ENCODE measurements around the gene SPRED3. TPM values are rescaled to one million over a fixed set of nuclear protein-coding genes. Genes with fewer than 3 reads are reported as not detected.

SPRED3 gene
- total RNA-seq, 4 donors from 2014 or later = 0.22 to 1.1 TPM; not detected in 2

DNA sequence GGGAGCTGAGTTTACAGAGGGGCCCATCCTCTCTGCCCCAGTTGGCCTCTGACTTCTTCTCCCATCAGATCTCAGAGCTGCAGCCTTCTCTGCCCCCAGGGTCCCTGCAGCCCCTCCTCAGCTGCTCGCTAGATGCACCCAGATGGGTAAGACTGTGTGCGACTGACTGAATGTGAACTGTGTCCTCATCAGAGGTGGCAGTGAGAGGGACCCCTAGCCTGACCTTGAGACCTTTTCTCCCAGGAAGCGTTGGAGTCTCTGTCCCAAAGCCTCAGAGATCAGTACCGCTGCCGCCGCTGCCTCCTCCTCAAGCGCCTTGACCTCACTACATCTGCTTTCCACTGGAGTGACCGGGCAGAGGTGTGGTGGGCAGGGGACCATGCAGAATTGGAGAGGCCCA, 16.8 kb downstream of the SPRED3 start:
- TF ChIP-seq, protein P1, sequence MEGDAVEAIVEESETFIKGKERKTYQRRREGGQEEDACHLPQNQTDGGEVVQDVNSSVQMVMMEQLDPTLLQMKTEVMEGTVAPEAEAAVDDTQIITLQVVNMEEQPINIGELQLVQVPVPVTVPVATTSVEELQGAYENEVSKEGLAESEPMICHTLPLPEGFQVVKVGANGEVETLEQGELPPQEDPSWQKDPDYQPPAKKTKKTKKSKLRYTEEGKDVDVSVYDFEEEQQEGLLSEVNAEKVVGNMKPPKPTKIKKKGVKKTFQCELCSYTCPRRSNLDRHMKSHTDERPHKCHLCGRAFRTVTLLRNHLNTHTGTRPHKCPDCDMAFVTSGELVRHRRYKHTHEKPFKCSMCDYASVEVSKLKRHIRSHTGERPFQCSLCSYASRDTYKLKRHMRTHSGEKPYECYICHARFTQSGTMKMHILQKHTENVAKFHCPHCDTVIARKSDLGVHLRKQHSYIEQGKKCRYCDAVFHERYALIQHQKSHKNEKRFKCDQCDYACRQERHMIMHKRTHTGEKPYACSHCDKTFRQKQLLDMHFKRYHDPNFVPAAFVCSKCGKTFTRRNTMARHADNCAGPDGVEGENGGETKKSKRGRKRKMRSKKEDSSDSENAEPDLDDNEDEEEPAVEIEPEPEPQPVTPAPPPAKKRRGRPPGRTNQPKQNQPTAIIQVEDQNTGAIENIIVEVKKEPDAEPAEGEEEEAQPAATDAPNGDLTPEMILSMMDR (IDR thresholded peaks at IDR 0.05; ENCODE audit: low read depth) = no peak

DNA sequence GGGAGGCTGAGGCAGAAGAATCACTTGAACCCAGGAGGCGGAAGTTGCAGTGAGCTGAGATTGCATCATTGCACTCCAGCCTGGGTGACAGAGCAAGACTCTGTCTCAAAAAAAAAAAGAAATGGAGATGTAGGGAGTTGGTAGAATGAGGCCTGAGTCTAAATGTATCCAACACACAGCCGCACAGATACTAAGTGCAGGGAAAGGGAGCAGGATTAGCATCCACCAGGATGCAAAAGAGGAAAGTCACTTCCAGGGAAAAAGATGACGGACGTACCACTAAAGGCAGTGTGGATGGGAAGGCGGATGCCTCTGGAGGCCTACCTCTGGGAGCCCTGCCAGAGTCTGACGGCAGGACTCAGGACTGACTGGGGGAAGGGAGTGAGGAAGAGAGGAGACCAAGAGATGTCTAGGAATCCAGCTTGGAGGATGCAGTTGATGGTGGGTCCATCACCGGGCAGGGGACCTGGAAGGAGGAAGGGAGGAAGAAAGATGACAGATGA, 21.2 kb downstream of the SPRED3 start:
- TF ChIP-seq, protein P1 (IDR thresholded peaks at IDR 0.05; ENCODE audit: low read depth) = no peak

DNA sequence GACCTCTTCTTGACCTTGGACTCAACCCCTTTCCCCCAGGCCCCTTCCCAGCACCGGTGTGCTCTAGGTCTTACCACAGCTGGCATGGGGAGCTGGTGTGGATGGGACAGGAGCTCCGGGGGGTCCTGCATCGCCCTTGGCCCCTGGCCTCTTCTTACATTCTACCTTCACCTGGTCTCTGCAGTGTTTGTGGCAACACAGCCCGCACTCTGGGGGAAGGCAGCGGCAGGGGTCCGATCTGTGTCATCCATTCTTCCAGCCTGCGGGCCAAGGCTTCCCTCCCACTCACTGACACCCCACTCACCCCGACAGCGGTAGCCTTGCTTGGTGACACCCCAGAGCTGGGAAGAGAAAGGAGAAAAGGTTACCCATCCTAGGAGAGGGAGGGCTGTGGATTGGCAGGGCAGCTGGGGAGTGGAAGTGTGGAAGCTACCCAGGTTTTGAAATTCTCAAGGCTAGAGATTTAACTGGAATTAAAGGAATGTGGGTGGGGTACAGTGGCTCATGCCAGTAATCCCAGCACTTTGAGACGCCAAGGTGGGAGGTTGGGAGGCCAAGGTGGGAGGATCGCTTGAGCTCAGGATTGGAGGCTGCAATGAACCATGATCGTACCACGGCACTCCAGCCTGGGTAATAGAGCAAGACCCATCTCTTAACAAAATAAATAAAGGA, 22.7 kb downstream of the SPRED3 start:
- TF ChIP-seq, protein P1 (IDR thresholded peaks at IDR 0.05; ENCODE audit: low read depth) = no peak

DNA sequence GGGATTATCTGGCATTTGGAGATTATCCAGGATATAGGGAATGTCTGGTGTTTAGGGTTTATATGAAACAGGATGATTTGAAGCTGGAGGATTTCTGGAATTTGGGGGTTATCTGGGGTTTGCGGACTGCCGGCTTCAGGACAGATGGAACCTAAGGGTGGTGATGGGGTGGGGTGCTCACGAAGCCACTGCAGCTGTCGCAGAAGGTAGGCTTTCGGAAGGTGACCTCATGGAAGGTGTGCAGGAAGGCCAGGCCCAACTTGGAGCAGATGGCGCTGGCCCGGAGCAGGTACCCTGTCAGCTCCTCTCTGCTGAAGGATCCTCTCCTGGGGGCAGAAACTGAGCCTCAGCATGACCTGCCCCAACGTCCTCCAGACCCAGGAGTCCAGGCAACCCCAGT, 24.0 kb downstream of the SPRED3 start:
- TF ChIP-seq, protein P1 (IDR thresholded peaks at IDR 0.05; ENCODE audit: low read depth) = no peak

DNA sequence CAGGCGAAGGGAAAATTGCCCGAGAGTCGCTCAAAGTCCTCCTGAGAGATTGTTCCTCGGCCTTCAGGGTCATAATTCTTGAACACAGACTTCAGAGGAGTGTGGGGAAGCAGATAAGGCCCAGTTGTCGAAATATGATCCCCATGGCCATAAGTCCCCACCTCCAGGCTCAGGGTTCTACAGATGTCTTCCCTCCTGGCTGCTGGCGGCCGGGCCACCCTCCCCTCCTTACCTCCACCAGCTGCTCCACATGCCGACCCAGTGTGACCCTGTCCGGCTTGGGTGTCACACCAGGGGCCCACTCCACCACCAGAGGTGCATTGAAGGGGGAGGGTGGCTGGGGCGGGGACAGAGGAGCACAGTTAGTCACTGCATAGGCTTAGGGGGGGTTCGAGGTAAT, 24.5 kb downstream of the SPRED3 start:
- TF ChIP-seq, protein P1 (IDR thresholded peaks at IDR 0.05; ENCODE audit: low read depth) = no peak

DNA sequence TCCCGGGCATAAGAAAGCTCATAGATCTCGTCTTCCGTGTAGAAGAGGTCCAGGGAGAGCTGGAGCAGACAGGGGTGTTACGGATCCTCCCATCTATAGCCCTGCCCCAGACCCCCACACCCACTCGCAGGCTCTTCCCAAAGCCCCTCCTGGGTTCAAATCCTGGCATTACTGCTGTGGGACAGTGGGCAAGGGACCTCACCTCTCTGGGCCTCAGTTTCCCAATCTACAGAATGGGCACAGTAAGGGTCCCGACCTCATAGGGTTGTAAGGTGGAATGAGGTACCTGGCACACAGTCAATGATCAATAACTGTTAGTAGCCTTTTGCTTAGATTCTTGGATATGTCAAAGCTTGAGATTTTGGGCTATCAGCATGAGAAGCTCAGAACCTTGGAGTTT, 24.9 kb downstream of the SPRED3 start:
- TF ChIP-seq, protein P1 (IDR thresholded peaks at IDR 0.05; ENCODE audit: low read depth) = no peak

DNA sequence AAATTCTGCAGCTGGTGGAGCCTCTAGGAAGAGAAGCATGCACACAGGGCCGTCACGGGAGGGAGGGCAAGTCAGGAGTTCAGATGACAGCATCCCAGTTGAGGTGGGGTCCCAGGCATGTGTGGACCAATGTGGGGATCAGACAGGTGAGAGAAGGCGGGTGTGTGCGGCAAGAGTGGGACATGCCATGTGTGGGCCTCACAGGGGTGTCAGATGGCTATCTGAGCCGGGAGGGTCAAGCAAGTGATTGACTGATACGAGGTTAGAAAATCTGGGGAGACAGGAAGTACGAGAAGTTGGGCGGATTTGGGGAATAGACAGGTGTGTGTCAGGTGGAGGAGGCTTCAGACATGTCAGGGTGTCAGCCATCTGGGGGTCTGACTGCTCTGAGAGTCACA, 28.6 kb downstream of the SPRED3 start:
- TF ChIP-seq, protein P1 (IDR thresholded peaks at IDR 0.05; ENCODE audit: low read depth) = no peak

Measured in subcutaneous adipose tissue (tissue), 4 donors.